HG03439 (cell line): ENCODE results near the gene SCGB1D1.

Experiments
- ATAC-seq: cut with Tn5 transposase; IDR thresholded peaks from one replicate; pipeline ENCODE4 v1.9.1; 2021; ENCODE audit warnings: mild to moderate bottlenecking, moderate library complexity; ENCODE audit not compliant: unreplicated experiment

SCGB1D1 gene

GRCh38 chr11:62221498-62221897 is 31.5 kb downstream of the SCGB1D1 start:
- no peak for ATAC-seq

GRCh38 chr11:62223095-62223494 is 33.1 kb downstream of the SCGB1D1 start:
- no peak for ATAC-seq

GRCh38 chr11:62233730-62234129 is 43.7 kb downstream of the SCGB1D1 start:
- no peak for ATAC-seq

GRCh38 chr11:62236187-62236586 is 46.2 kb downstream of the SCGB1D1 start:
- ATAC-seq, result no peak

- ATAC-seq, result no peak
These were observed 47.5 kb downstream of the SCGB1D1 start for GRCh38 chr11:62237499-62237898.

GRCh38 chr11:62238151-62238550 is 48.1 kb downstream of the SCGB1D1 start:
- ATAC-seq, result no peak

GRCh38 chr11:62241095-62241494 is 51.1 kb downstream of the SCGB1D1 start:
- ATAC-seq, result no peak

GRCh38 chr11:62242021-62242420 is 52.0 kb downstream of the SCGB1D1 start, which contains the start of gene SCGB1D2:
SCGB1D2 (plus strand) TSS chr11:62242239; CDS start chr11:62242308, 69 bp downstream.
- ATAC-seq, result no peak
